ENCODE data around the gene LRFN2. TPM values are rescaled to one million over a fixed set of nuclear protein-coding genes. Genes with fewer than 3 reads are reported as not detected.

Gene LRFN2
- total RNA-seq, 2 donors from 2014 or later = 0.20 TPM; not detected in 1

GRCh38 chr6:40611434-40611833, 24.3 kb upstream of the LRFN2 start:
- DNase-seq (no peak), ATAC-seq (no peak)
- no peak overlapping the region for H3K4me3 Mint-ChIP-seq
- peaks cover 50% of the 10 kb centered on the region for H3K27me3 Mint-ChIP-seq
- no peaks in the 10 kb centered on the region for H3K9me3 ChIP-seq (ENCODE audit: control insufficient read depth, low read length, poor library complexity, severe bottlenecking)
- H3K36me3 Mint-ChIP-seq (ENCODE audit: low read depth) = no peaks in the 10 kb centered on the region
- no peak overlapping the region for H3K27ac Mint-ChIP-seq
- no peaks in the 10 kb centered on the region for H3K4me1 Mint-ChIP-seq

- ATAC-seq (no peak), DNase-seq (no peak)
- no peaks in the 10 kb centered on the region for H3K9me3 ChIP-seq (ENCODE audit: control insufficient read depth, low read length, poor library complexity, severe bottlenecking)
- H3K4me1 Mint-ChIP-seq = no peaks in the 10 kb centered on the region
- no peak overlapping the region for H3K4me3 Mint-ChIP-seq
- H3K36me3 Mint-ChIP-seq (ENCODE audit: low read depth) = no peaks in the 10 kb centered on the region
- H3K27me3 Mint-ChIP-seq = peaks cover 47% of the 10 kb centered on the region
- H3K27ac Mint-ChIP-seq = no peak overlapping the region
Observed at GRCh38 chr6:40610229-40610628, 23.1 kb upstream of the LRFN2 start.

GRCh38 chr6:40606981-40607380, 19.8 kb upstream of the LRFN2 start:
- Mint-ChIP-seq H3K4me1 (no peaks in the 10 kb centered on the region), H3K27ac (no peak overlapping the region), H3K4me3 (no peak overlapping the region), H3K36me3 (ENCODE audit: low read depth) (no peaks in the 10 kb centered on the region), H3K27me3 (peaks cover 26% of the 10 kb centered on the region)
- DNase-seq (no peak), ATAC-seq (no peak)
- H3K9me3 ChIP-seq (ENCODE audit: control insufficient read depth, low read length, poor library complexity, severe bottlenecking) = no peaks in the 10 kb centered on the region

- DNase-seq (no peak), ATAC-seq (no peak)
- H3K36me3 Mint-ChIP-seq (ENCODE audit: low read depth) = no peaks in the 10 kb centered on the region
- no peaks in the 10 kb centered on the region for H3K9me3 ChIP-seq (ENCODE audit: control insufficient read depth, low read length, poor library complexity, severe bottlenecking)
- no peak overlapping the region for H3K27ac Mint-ChIP-seq
- H3K4me1 Mint-ChIP-seq = no peaks in the 10 kb centered on the region
- no peak overlapping the region for H3K4me3 Mint-ChIP-seq
- peaks cover 26% of the 10 kb centered on the region for H3K27me3 Mint-ChIP-seq
Observed at GRCh38 chr6:40606526-40606925, 19.4 kb upstream of the LRFN2 start.

GRCh38 chr6:40604082-40604481, 16.9 kb upstream of the LRFN2 start:
- no peak overlapping the region for H3K4me3 Mint-ChIP-seq
- DNase-seq (no peak), ATAC-seq (no peak)
- H3K4me1 Mint-ChIP-seq = no peaks in the 10 kb centered on the region
- H3K36me3 Mint-ChIP-seq (ENCODE audit: low read depth) = no peaks in the 10 kb centered on the region
- no peak overlapping the region for H3K27ac Mint-ChIP-seq
- no peaks in the 10 kb centered on the region for H3K9me3 ChIP-seq (ENCODE audit: control insufficient read depth, low read length, poor library complexity, severe bottlenecking)
- peaks cover 17% of the 10 kb centered on the region for H3K27me3 Mint-ChIP-seq

GRCh38 chr6:40599555-40599954, 12.4 kb upstream of the LRFN2 start:
- peaks cover 15% of the 10 kb centered on the region for H3K27me3 Mint-ChIP-seq
- no peak overlapping the region for H3K27ac Mint-ChIP-seq
- no peaks in the 10 kb centered on the region for H3K4me1 Mint-ChIP-seq
- H3K9me3 ChIP-seq (ENCODE audit: control insufficient read depth, low read length, poor library complexity, severe bottlenecking) = no peaks in the 10 kb centered on the region
- ATAC-seq (no peak), DNase-seq (no peak)
- H3K36me3 Mint-ChIP-seq (ENCODE audit: low read depth) = no peaks in the 10 kb centered on the region
- H3K4me3 Mint-ChIP-seq = no peak overlapping the region

GRCh38 chr6:40598516-40598915, 11.4 kb upstream of the LRFN2 start:
- Mint-ChIP-seq H3K27me3 (peaks cover 15% of the 10 kb centered on the region), H3K4me1 (no peaks in the 10 kb centered on the region)

GRCh38 chr6:40597301-40597700, 10.1 kb upstream of the LRFN2 start:
- H3K4me1 Mint-ChIP-seq = no peaks in the 10 kb centered on the region
- H3K27ac Mint-ChIP-seq = no peak overlapping the region
- H3K9me3 ChIP-seq (ENCODE audit: control insufficient read depth, low read length, poor library complexity, severe bottlenecking) = no peaks in the 10 kb centered on the region
- ATAC-seq = no peak
- H3K27me3 Mint-ChIP-seq = peaks cover 22% of the 10 kb centered on the region
- H3K36me3 Mint-ChIP-seq (ENCODE audit: low read depth) = no peaks in the 10 kb centered on the region
- H3K4me3 Mint-ChIP-seq = no peak overlapping the region
- DNase-seq = no peak

More at GRCh38 chr6:40598516-40598915, 11.4 kb upstream of the LRFN2 start:
- H3K27ac Mint-ChIP-seq = no peak overlapping the region
- ATAC-seq (no peak), DNase-seq (no peak)
- no peaks in the 10 kb centered on the region for H3K36me3 Mint-ChIP-seq (ENCODE audit: low read depth)
- H3K9me3 ChIP-seq (ENCODE audit: control insufficient read depth, low read length, poor library complexity, severe bottlenecking) = no peaks in the 10 kb centered on the region
- no peak overlapping the region for H3K4me3 Mint-ChIP-seq

GRCh38 chr6:40588480-40588879, 1.3 kb upstream of the LRFN2 start:
- Mint-ChIP-seq H3K4me3 (peak overlapping the region; percentile 68), H3K36me3 (ENCODE audit: low read depth) (peaks cover 2% of the 10 kb centered on the region), H3K4me1 (peaks cover 8% of the 10 kb centered on the region), H3K27ac (peak overlapping the region; percentile 5), H3K27me3 (peaks cover 40% of the 10 kb centered on the region)
- H3K9me3 ChIP-seq (ENCODE audit: control insufficient read depth, low read length, poor library complexity, severe bottlenecking) = no peaks in the 10 kb centered on the region
- ATAC-seq (no peak), DNase-seq (no peak)

GRCh38 chr6:40588070-40588384, 863 bp upstream of the LRFN2 start:
- Mint-ChIP-seq H3K36me3 (ENCODE audit: low read depth) (peaks cover 2% of the 10 kb centered on the region), H3K4me1 (peaks cover 8% of the 10 kb centered on the region), H3K4me3 (peak overlapping the region; percentile 68), H3K27ac (no peak overlapping the region), H3K27me3 (peaks cover 39% of the 10 kb centered on the region)
- DNase-seq (no peak), ATAC-seq (no peak)
- no peaks in the 10 kb centered on the region for H3K9me3 ChIP-seq (ENCODE audit: control insufficient read depth, low read length, poor library complexity, severe bottlenecking)

GRCh38 chr6:40586369-40587201, 579 bp downstream of the LRFN2 start:
- DNase-seq (no peak), ATAC-seq (no peak)
- Mint-ChIP-seq H3K36me3 (ENCODE audit: low read depth) (peaks cover 2% of the 10 kb centered on the region), H3K4me1 (peaks cover 8% of the 10 kb centered on the region), H3K27ac (no peak overlapping the region), H3K4me3 (peak overlapping the region; percentile 80), H3K27me3 (peaks cover 37% of the 10 kb centered on the region)
- no peaks in the 10 kb centered on the region for H3K9me3 ChIP-seq (ENCODE audit: control insufficient read depth, low read length, poor library complexity, severe bottlenecking)

- no peaks in the 10 kb centered on the region for H3K9me3 ChIP-seq (ENCODE audit: control insufficient read depth, low read length, poor library complexity, severe bottlenecking)
- Mint-ChIP-seq H3K27ac (no peak overlapping the region), H3K4me3 (peak overlapping the region; percentile 80), H3K4me1 (peaks cover 8% of the 10 kb centered on the region), H3K36me3 (ENCODE audit: low read depth) (peaks cover 2% of the 10 kb centered on the region), H3K27me3 (peaks cover 37% of the 10 kb centered on the region)
- no peak for DNase-seq
- ATAC-seq = no peak
Observed at GRCh38 chr6:40585651-40586269, 1.4 kb downstream of the LRFN2 start.

- peaks cover 37% of the 10 kb centered on the region for H3K27me3 Mint-ChIP-seq
- H3K4me1 Mint-ChIP-seq = peaks cover 8% of the 10 kb centered on the region
- no peaks in the 10 kb centered on the region for H3K9me3 ChIP-seq (ENCODE audit: control insufficient read depth, low read length, poor library complexity, severe bottlenecking)
- DNase-seq (no peak), ATAC-seq (no peak)
- no peak overlapping the region for H3K27ac Mint-ChIP-seq
- H3K4me3 Mint-ChIP-seq = peak overlapping the region; percentile 80
- peaks cover 2% of the 10 kb centered on the region for H3K36me3 Mint-ChIP-seq (ENCODE audit: low read depth)
Observed at GRCh38 chr6:40585223-40585622, 1.9 kb downstream of the LRFN2 start.

GRCh38 chr6:40584741-40585140, 2.4 kb downstream of the LRFN2 start:
- peaks cover 8% of the 10 kb centered on the region for H3K4me1 Mint-ChIP-seq

More at GRCh38 chr6:40584741-40585140, 2.4 kb downstream of the LRFN2 start:
- Mint-ChIP-seq H3K36me3 (ENCODE audit: low read depth) (peaks cover 2% of the 10 kb centered on the region), H3K27ac (no peak overlapping the region), H3K27me3 (peaks cover 37% of the 10 kb centered on the region), H3K4me3 (peak overlapping the region; percentile 12)
- ATAC-seq (no peak), DNase-seq (no peak)
- no peaks in the 10 kb centered on the region for H3K9me3 ChIP-seq (ENCODE audit: control insufficient read depth, low read length, poor library complexity, severe bottlenecking)

Data from T-helper 17 cell (primary cell).